NOMO-1 (cell line): ENCODE data around the gene NOXO1.

ENCODE experiments used
- DNase-seq, 2 experiments: peaks; one replicate each; lab custom pipeline; 2025; ENCODE audit not compliant: unreplicated experiment in 2 of 2; lab: John Stamatoyannopoulos, UW

The NOXO1 gene

DNA sequence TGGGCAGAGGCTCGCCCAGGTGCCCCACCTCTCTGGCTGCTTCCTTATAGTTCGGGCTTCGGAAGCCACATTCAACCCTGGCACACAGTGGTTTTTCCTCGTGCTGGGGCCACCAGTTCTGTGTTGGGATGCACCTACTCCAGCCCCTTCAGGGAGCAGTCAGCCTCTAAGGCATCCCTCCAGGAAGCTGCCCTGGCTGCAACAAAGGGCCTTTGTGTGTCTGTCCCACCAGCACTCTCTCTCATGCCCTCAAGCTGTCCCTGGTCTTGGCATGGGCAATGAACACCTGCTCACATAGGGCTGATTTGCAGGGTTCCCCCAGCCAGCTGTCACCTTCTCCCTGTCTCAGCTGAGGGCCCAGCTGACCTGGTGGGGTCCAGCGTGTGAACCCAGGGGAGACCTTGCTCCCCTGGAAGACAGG lies 754 bp upstream of the NOXO1 start:
- no peak for DNase-seq

DNA sequence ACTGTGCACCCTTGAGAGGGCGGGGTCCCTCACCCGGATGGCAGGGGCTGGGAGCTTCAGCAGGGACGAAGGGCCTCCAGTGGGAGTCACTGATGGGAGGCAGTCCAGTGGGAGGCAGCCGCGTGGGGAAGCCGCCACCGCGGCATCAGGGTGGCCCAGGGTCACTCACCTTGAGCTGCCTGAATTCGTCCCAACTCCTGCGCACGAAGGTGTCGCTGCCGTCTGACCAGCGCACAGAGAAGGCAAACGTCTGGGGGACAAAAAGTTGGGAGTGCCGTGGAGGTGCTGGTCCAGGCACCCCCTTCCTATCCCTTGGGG lies 540 bp downstream of the NOXO1 start:
- DNase-seq = no peak

DNA sequence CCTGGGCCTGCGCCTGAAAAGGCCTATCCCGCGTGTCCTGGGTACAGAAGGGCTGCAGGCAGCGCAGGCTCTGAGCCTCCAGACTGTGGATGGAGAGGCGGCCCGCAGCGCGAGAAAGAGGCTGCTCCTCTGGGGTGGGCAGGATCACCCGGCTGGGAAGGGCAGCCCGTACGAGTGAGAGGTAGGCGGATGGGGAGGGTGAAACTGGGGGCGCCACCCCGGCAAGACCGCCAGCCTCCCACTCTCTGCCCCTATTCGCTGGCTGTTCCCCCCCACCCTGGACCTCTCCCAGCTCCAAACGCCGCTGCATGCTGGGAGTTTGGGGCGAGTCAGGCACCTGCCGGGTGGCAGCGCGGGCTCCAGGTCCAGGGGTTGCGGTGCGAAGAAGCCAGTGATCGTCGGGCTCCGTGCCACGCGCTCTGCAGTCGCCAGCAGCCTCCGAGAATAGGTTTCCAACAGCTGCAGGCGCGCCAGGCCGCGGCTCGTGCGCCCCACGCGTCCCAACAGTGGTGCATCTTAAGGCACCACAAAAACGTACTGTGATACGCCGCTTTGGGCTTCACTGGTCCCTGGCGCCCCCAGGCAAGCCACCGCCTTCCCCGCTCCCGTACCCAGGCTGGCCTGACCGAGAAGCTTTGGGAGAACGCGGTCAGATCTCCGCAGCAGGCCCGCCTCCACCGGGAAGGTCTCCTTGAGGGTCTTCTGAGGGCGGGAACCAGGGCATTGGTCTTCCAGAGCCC lies 1.1 kb downstream of the NOXO1 start:
- no peak for DNase-seq

DNA sequence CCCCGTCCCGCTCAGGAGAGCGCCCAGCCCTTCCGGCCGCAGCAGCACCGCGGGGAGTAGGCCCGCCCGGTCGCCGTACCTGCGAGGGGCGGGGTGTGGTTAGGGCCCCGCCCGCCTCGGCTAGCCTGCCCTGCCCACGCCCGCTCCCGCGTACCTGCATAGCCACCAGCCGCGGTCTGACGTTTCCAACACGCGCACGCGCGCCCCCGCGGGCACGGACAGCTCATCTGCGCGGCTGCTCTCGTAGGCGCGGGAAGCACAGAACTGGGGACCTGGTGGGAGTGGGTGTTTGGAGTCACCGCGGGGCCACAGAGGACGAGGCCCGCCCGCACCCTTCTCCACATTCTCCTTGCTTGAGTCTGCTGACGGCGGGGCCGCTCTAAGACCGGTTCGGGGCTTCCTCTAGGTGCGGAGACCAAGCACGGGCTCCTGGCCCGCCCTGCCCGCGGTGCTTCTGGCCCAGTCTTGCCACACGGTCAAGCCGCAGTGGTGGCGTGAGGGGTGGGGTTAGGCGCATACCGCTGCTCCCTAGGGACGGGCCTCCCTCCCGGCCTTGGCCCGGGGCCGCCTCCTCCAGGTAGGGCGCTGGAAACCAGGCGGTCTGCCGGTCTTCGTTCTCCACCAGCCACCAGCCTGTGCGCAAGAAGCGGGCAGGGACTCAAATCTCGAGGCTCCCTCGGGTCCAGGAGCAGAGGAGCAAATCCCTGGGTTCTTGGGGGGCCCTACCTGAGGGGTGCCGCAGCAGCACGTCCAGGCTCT lies 1.8 kb downstream of the NOXO1 start:
- DNase-seq = no peak

DNA sequence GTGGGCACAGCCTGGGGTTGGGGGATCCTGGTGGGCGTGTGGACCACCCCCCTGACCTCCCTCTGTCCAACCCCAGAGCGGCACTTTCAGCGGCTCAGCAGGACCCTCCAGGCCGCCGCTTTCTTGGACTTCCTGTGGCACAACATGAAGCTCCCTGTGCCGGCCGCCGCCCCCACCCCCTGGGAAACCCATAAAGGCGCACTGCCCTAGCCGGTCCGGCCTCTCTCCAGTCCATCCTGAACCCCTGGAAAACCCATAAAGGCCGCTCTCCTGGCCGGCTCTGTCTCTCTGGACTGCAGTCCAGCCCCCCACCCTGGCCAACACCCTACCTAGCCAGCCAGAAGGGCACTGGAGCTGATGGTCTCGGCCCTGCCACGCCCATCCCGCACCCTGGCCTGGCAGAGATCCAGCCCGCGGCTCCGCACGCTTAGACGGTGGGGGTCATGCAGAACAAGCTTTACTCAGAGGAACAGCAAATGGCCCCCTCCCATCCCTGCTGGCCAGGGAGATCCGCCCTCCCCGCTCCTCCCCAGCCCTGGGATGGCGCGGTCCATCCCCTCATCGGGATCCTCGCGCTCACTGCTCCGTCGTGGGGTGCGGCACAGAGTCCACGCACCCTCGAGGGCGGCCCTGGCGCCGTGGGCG lies 2.7 kb downstream of the NOXO1 start:
- DNase-seq = no peak

DNA sequence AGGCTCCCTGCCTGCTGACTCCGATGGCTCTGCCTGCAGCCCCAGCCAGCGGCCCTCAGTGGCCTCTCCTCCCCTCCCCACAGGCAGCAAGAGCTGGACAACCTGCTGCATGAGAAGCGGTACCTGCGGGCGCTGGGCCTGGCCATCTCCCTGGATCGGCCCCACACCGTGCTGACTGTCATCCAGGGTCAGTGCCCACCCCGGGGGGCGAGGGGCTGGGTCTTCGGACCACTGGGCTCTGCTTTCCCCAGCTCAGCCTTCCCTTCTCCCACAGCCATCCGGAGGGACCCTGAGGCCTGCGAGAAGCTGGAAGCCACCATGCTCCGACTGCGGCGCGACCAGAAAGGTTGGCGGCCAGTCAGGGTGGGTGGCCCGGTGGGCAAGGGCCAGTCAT lies 3.4 kb downstream of the NOXO1 start:
- DNase-seq = no peak

DNA sequence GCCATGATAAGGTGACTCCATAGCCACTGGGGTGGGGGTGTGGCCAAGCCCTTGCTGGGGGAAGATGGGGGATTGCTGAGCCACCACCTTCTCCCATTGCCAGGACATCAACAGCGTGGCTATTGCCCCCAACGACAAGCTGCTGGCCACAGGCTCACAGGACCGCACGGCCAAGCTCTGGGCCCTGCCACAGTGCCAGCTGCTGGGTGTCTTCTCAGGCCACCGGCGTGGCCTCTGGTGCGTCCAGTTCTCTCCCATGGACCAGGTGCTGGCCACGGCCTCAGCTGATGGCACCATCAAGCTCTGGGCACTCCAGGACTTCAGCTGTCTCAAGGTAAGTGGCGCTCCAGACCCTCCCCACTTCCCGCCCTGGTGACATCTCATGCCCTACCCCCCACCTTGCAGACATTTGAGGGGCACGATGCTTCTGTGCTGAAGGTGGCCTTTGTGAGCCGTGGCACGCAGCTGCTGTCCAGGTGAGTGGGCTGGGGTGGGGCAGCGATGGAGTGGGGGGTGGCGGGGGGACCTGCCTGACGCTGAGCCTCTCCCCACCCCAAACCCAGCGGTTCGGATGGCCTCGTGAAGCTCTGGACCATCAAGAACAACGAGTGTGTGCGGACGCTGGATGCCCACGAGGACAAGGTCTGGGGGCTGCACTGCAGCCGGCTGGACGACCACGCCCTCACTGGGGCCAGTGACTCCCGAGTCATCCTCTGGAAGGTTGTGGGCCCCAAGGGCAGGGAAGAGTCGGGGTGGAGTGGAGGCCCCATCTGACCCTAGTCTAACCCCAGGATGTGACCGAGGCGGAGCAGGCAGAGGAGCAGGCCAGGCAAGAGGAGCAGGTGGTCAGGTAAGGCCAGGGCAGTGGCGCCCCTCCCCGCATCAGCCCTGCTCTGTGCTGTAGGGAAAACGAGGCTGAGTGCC lies 4.1 kb downstream of the NOXO1 start:
- DNase-seq = no peak

DNA sequence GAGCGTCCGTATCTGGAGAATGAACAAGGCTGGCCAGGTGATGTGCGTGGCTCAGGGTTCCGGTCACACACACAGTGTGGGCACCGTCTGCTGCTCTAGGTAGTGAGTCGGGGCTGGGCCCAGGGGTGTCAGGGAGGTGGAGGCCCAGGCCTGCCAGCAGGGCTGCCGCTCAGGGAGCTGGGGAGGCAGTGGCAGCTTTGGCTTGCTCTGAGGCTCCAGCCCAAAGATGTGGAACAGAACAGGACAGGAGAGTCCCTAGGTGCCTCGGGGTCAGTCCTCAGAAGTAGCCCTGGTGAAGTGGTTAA lies 5.1 kb downstream of the NOXO1 start:
- no peak for DNase-seq

DNA sequence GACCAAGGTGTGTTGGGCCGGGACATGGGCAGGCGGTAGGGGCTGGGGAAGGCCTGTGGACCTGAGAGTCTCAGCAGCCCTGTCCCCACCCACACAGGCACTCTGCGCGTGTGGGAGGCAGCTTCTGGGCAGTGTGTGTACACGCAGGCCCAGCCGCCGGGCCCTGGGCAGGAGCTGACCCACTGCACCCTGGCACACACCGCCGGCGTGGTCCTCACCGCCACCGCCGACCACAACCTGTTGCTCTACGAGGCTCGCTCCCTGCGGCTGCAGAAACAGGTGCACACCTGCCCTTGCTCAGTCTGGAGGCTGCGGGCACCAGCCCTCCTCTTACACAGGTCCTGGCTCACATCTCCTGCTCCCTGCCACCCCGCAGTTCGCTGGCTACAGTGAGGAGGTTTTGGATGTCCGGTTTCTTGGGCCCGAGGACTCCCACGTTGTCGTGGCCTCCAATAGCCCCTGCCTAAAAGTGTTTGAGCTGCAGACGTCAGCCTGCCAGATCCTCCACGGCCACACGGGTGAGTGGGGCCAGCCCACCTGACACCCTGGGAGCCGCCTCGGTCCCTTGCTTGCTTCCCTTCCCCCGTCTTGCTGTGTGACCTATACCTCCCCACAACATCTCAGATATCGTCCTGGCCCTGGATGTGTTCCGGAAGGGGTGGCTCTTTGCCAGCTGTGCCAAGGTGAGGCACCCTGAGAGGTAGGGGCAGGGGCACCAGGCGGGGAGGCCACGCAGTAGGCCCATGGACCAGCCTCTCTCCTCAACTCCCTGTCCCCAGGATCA lies 5.6 kb downstream of the NOXO1 start:
- no peak for DNase-seq

DNA sequence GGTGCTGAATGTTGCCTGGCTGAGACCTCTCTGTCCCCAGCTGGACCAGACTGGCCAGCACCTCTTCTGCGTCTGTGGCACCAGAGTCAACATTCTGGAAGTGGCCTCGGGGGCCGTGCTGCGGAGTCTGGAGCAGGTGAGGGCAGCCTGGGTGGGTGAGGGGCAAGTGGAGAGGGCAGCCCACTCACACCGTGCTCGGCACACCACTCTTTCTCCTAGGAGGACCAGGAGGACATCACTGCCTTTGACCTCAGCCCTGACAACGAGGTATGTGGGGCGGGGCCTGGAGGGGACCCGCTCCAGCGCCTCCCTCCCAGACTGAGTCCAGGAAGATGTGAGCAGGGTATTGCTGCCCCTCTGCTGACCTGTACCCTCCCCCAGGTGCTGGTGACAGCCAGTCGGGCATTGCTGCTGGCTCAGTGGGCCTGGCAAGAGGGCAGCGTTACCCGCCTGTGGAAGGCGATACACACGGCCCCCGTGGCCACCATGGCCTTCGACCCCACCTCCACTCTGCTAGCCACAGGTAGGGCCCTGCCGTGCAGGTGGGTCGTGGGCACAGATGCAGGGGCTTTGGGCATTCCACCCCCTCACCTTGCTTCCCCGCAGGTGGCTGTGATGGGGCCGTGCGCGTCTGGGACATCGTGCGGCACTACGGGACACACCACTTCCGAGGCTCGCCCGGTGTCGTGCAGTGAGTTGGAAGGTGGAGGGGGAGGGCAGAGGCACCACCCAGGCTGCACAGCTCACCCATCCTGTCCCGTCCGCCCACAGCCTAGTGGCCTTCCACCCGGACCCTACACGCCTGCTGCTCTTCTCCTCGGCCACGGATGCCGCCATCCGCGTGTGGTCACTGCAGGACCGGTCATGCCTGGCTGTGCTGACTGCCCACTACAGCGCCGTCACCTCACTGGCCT lies 6.9 kb downstream of the NOXO1 start:
- no peak for DNase-seq

DNA sequence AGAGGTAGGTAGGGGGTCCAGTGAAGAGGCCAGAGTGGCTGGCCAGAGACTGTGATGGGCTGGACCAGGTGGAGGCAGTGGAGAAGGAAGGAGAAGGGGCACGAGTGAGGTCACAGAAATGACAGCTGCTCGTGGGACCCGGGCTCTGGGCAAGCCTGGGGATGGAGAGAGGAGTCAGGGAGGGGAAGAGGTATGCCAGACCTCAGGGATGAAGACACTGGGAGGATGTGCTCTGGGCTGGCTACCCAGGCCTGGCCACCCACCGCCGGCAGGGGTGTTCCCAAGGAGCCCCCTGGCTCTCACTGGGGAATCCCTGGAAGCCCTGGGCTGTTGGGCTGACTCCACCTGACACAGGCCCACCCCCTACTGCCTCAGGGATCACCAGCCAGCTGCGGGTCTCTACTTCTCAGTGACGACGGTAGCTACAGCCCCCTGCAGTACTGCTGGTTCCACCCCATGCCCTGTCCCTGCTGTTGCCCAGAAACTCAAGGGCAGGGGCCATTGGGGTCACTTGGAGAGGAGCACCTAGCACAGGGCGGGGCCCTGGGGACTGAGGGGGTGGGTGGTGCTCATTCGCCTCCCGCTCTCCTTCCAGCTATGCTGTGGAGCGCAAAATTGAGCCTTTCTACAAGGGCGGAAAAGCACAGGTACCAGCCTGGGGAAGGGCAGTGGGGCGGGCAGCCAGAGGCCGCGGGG lies 7.7 kb downstream of the NOXO1 start:
- no peak for DNase-seq

DNA sequence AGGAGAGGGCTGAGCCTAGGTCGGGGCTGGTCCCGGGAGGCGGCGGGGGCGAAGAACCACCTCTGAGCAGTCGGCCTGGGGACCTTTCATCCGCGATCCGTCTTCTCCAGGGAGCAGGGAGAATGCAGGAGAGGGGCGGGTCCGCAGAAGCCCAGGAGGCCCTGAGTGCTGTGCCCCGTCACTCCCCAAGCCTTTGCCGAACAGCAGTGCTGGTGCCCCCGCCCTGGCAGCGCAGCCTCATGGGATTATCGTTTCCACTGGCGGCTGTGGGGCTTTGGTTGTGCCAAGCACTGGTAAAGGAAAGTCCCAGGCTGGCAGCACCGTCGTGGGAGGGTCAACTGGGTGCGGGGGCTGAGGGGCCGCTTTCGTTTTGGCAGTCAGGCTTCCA lies 8.8 kb downstream of the NOXO1 start:
- DNase-seq = no peak

DNA sequence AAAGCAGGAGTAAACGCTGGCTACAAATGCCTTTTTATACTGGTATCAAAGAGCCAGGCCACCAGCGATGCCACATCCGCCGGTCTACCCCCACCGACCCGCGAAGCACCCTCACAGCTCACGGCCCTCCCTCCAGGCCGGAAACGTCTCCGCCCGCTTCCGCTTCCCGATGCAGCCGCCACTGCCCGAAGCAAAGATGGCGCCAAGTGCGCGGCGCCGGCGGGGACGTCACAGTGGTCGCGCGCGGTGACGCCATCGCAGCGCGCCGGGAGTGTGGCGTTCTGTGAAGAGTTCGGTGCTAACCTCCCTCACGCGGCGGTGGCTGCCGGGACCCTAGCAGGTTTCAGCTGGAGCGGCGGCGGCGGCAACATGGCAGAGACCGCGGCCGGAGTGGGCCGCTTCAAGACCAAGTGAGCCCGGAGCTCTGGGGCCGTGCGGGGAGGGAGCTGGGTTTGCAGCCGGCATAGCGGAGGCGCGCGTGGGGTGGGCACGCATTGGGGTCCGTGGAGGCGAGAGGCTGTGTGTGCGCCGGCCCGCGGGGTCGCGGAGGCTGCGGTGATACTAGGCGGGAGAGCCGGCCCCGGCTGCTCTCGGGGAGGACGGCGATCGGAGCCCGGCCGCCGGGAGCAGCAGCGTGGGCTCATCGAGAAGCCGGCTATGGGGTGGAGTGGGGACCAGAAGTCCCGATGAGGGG lies 9.3 kb downstream of the NOXO1 start, which contains the start of gene TBL3:
TSS of gene TBL3 (plus strand) at position 258 of the 694 bp plus-strand sequence. CDS start at position 370, 112 bp downstream.
- peak; percentile 80 to 93 for DNase-seq

DNA sequence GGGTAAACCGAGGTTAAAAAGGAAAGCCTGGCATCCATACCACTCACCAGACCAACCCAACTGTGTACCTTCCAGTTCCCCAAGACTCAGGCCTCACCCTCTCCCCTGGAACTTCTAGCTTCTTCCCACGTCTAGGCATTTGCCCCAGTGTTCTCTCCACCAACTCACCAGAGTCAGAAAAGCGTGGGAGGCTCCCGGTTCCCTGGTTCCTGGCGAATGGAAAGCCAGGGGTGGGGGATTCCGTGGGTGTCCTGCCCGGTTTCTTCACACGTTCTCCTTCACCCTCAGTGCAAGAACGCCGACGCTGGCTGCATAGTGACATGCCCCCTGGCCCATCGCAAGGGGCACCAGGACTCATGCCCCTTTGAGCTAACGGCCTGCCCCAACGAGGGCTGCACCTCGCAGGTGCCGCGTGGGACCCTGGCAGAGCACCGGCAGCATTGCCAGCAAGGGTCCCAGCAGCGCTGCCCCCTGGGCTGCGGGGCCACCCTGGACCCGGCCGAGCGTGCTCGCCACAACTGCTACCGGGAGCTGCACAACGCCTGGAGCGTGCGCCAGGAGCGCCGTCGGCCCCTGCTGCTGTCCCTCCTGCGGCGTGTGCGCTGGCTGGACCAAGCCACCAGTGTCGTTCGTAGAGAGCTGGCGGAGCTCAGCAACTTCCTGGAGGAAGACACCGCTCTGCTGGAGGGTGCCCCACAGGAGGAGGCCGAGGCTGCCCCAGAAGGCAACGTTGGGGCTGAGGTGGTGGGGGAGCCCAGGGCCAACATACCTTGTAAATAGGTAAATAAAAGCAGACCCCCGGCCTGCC lies 12.9 kb downstream of the NOXO1 start:
- no peak for DNase-seq

DNA sequence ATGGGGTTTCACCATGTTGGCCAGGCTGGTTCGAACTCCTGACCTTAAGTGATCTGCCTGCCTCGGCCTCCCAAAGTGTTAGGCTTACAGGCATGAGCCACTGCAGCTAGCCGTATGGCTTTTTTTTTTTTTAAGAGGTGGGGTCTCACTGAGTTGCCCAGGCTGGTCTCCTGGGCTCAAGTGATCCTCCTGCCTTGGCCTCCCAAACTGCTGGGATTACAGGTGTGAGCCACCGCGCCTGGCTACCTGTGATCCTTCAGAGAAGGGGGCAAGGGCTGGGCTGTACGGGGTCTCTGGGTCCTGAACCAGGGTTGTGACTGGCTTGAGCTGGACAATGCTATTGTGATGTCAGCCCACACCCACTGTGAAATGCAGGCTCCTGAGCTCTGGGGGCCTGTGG lies 14.8 kb downstream of the NOXO1 start, which contains the start of gene RNF151:
TSS of gene RNF151 (plus strand) at position 397 of the 400 bp plus-strand sequence. CDS start 26 bp downstream, outside the sequence.
- DNase-seq = no peak

DNA sequence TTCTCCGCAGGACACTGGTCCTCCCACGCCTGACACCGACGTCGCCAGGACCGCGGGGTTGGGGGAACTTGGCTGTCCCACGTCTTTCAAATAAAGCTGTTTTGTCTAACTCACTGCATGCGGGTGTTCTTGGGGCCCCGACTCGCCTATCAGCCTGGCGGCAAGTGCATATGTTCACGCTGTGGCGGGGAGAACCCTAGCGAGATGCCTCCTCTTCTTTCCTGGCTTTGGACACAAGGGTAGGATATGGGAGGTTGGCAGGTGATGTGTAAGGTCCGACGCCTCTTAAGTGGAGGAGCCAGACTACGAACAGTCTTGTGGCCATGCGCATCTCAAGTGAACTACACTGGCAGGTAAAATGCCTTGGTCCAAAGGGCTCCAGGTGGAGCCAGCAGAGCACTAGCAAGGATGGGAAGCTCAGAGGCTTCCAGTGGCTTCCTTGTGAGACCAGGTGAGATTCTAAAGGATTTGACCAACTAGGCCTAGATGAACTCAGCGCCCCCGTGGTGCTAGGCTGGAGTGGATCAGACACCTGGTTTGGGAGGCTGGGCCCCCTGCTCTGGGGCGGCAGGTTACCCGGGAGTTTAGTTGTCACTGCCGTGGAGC lies 15.8 kb downstream of the NOXO1 start:
- DNase-seq = no peak
